Measurements from ENCODE around the gene OPA1. TPM values are rescaled to one million over a fixed set of nuclear protein-coding genes. Genes with fewer than 3 reads are reported as not detected.

Gene OPA1
- total RNA-seq (10 to 100 TPM; 77.1 to 91.0 (median 79.3) TPM), polyA plus RNA-seq (30.4 TPM)
- long read RNA-seq, donor 1, full-length matches to known transcripts: 73 of 85 reads
- long read RNA-seq, donor 1, partial matches to known transcripts: 8 of 85 reads
- long read RNA-seq, donor 1, other reads (novel, unspliced or antisense): 4 of 85 reads
- long read RNA-seq, donor 2, full-length matches to known transcripts: 39 of 42 reads
- long read RNA-seq, donor 2, partial matches to known transcripts: 3 of 42 reads
- long read RNA-seq, donor 2, other reads (novel, unspliced or antisense): 0 of 42 reads
- long read RNA-seq, donor 3, full-length matches to known transcripts: 176 of 227 reads
- long read RNA-seq, donor 3, partial matches to known transcripts: 29 of 227 reads
- long read RNA-seq, donor 3, other reads (novel, unspliced or antisense): 22 of 227 reads
- long read RNA-seq, donor 4, full-length matches to known transcripts: 31 of 41 reads
- long read RNA-seq, donor 4, partial matches to known transcripts: 5 of 41 reads
- long read RNA-seq, donor 4, other reads (novel, unspliced or antisense): 5 of 41 reads

GRCh38 chr3:193592841-193593667 is at the start of gene OPA1:
Gene OPA1, plus strand, starts transcription at chr3:193593208. Its CDS starts 170 bp downstream, at chr3:193593378.
- Histone ChIP-seq H3K9me3 (ENCODE audit: control insufficient read depth, low read length) (no peaks in the 10 kb centered on the region), H3K27ac (ENCODE audit: low read length) (peak within 1 kb of the TSS; percentile 90), H3K27me3 (ENCODE audit: control insufficient read depth, insufficient read depth) (no peaks in the 10 kb centered on the region), H3K4me1 (ENCODE audit: control insufficient read depth, insufficient read depth, low read length) (peaks cover 3% of the 10 kb centered on the region), H3K4me3 (ENCODE audit: low read length) (peak within 1 kb of the TSS; percentile 91)
- under 1% methylated on average over 55 of the region's 55 CpGs for WGBS
- peak; percentile 98 for ATAC-seq
- peak; percentile 99 for DNase-seq
- intact Hi-C loops (cut with DNase I): no loop called here

GRCh38 chr3:193544289-193544688 is 48.7 kb upstream of the OPA1 start:
- intact Hi-C loops (cut with DNase I): no loop called here
- no peak for ATAC-seq
- Histone ChIP-seq H3K9me3 (ENCODE audit: control insufficient read depth, low read length) (peaks cover 2% of the 10 kb centered on the region), H3K4me3 (ENCODE audit: low read length) (no peak overlapping the region), H3K4me1 (ENCODE audit: control insufficient read depth, insufficient read depth, low read length) (no peaks in the 10 kb centered on the region), H3K27ac (ENCODE audit: low read length) (no peak overlapping the region), H3K27me3 (ENCODE audit: control insufficient read depth, insufficient read depth) (no peaks in the 10 kb centered on the region)
- 60% methylated on average over 1 of the region's 1 CpG for WGBS
- DNase-seq: no peak

GRCh38 chr3:193545304-193545703 is 47.7 kb upstream of the OPA1 start:
- WGBS: 96% methylated on average over 1 of the region's 1 CpG
- no peaks in the 10 kb centered on the region for H3K27me3 ChIP-seq (ENCODE audit: control insufficient read depth, insufficient read depth)
- H3K27ac ChIP-seq (ENCODE audit: low read length): no peak overlapping the region
- H3K9me3 ChIP-seq (ENCODE audit: control insufficient read depth, low read length): peaks cover 2% of the 10 kb centered on the region
- intact Hi-C loops (cut with DNase I): no loop called here
- no peak for DNase-seq
- no peaks in the 10 kb centered on the region for H3K4me1 ChIP-seq (ENCODE audit: control insufficient read depth, insufficient read depth, low read length)
- no peak for ATAC-seq
- H3K4me3 ChIP-seq (ENCODE audit: low read length): no peak overlapping the region

- no peak for ATAC-seq
- H3K9me3 ChIP-seq (ENCODE audit: control insufficient read depth, low read length): peaks cover 2% of the 10 kb centered on the region
- no peaks in the 10 kb centered on the region for H3K4me1 ChIP-seq (ENCODE audit: control insufficient read depth, insufficient read depth, low read length)
- no peak overlapping the region for H3K27ac ChIP-seq (ENCODE audit: low read length)
- DNase-seq: no peak
- no peaks in the 10 kb centered on the region for H3K27me3 ChIP-seq (ENCODE audit: control insufficient read depth, insufficient read depth)
- no peak overlapping the region for H3K4me3 ChIP-seq (ENCODE audit: low read length)
- intact Hi-C loops (cut with DNase I): no loop called here
Measured at GRCh38 chr3:193546129-193546528, 46.9 kb upstream of the OPA1 start.

- DNase-seq (no peak), ATAC-seq (no peak)
- H3K4me3 ChIP-seq (ENCODE audit: low read length): no peak overlapping the region
- WGBS: 50% methylated on average over 4 of the region's 4 CpGs
- intact Hi-C loops (cut with DNase I): no loop called here
- peaks cover 2% of the 10 kb centered on the region for H3K9me3 ChIP-seq (ENCODE audit: control insufficient read depth, low read length)
- H3K27me3 ChIP-seq (ENCODE audit: control insufficient read depth, insufficient read depth): no peaks in the 10 kb centered on the region
- no peaks in the 10 kb centered on the region for H3K4me1 ChIP-seq (ENCODE audit: control insufficient read depth, insufficient read depth, low read length)
- H3K27ac ChIP-seq (ENCODE audit: low read length): no peak overlapping the region
Measured at GRCh38 chr3:193548406-193548805, 44.6 kb upstream of the OPA1 start.

GRCh38 chr3:193552923-193553322 is 40.1 kb upstream of the OPA1 start:
- no peak for DNase-seq
- no peak overlapping the region for H3K4me3 ChIP-seq (ENCODE audit: low read length)
- no peaks in the 10 kb centered on the region for H3K4me1 ChIP-seq (ENCODE audit: control insufficient read depth, insufficient read depth, low read length)
- no peak for ATAC-seq
- no peaks in the 10 kb centered on the region for H3K27me3 ChIP-seq (ENCODE audit: control insufficient read depth, insufficient read depth)
- WGBS: 70% methylated on average over 1 of the region's 1 CpG
- intact Hi-C loops (cut with DNase I): no loop called here
- H3K27ac ChIP-seq (ENCODE audit: low read length): no peak overlapping the region
- H3K9me3 ChIP-seq (ENCODE audit: control insufficient read depth, low read length): no peaks in the 10 kb centered on the region

GRCh38 chr3:193553586-193553985 is 39.4 kb upstream of the OPA1 start:
- ATAC-seq (no peak), DNase-seq (no peak)
- Histone ChIP-seq H3K4me3 (ENCODE audit: low read length) (no peak overlapping the region), H3K4me1 (ENCODE audit: control insufficient read depth, insufficient read depth, low read length) (no peaks in the 10 kb centered on the region), H3K9me3 (ENCODE audit: control insufficient read depth, low read length) (no peaks in the 10 kb centered on the region), H3K27ac (ENCODE audit: low read length) (no peak overlapping the region), H3K27me3 (ENCODE audit: control insufficient read depth, insufficient read depth) (no peaks in the 10 kb centered on the region)
- 83% methylated on average over 1 of the region's 1 CpG for WGBS
- intact Hi-C loops (cut with DNase I): no loop called here

- 59% methylated on average over 9 of the region's 9 CpGs for WGBS
- H3K9me3 ChIP-seq (ENCODE audit: control insufficient read depth, low read length): no peaks in the 10 kb centered on the region
- ATAC-seq: no peak
Measured at GRCh38 chr3:193554811-193555210, 38.2 kb upstream of the OPA1 start, which contains the start of gene ATP13A4. Gene ATP13A4, minus strand, starts transcription at chr3:193554895. Its CDS starts 96 bp downstream, at chr3:193554799.

GRCh38 chr3:193556841-193557240 is 36.2 kb upstream of the OPA1 start:
- no peak overlapping the region for H3K27ac ChIP-seq (ENCODE audit: low read length)
- 28% methylated on average over 2 of the region's 2 CpGs for WGBS
- intact Hi-C loops (cut with DNase I): no loop called here
- no peaks in the 10 kb centered on the region for H3K9me3 ChIP-seq (ENCODE audit: control insufficient read depth, low read length)
- DNase-seq (no peak), ATAC-seq (no peak)
- no peaks in the 10 kb centered on the region for H3K27me3 ChIP-seq (ENCODE audit: control insufficient read depth, insufficient read depth)
- no peaks in the 10 kb centered on the region for H3K4me1 ChIP-seq (ENCODE audit: control insufficient read depth, insufficient read depth, low read length)
- H3K4me3 ChIP-seq (ENCODE audit: low read length): no peak overlapping the region

More at GRCh38 chr3:193554811-193555210, 38.2 kb upstream of the OPA1 start, which contains the start of gene ATP13A4:
- DNase-seq: no peak
- Histone ChIP-seq H3K4me1 (ENCODE audit: control insufficient read depth, insufficient read depth, low read length) (no peaks in the 10 kb centered on the region), H3K4me3 (ENCODE audit: low read length) (no peak within 1 kb of the TSS), H3K27ac (ENCODE audit: low read length) (no peak within 1 kb of the TSS), H3K27me3 (ENCODE audit: control insufficient read depth, insufficient read depth) (no peaks in the 10 kb centered on the region)
- intact Hi-C loops (cut with DNase I): no loop called here

GRCh38 chr3:193559100-193559499 is 33.9 kb upstream of the OPA1 start:
- H3K27me3 ChIP-seq (ENCODE audit: control insufficient read depth, insufficient read depth): no peaks in the 10 kb centered on the region
- intact Hi-C loops (cut with DNase I): no loop called here
- no peak overlapping the region for H3K4me3 ChIP-seq (ENCODE audit: low read length)

GRCh38 chr3:193560091-193560490 is 32.9 kb upstream of the OPA1 start:
- intact Hi-C loops (cut with DNase I): loop anchor here in 2 of 4 donors (5.0 to 10.0 kb wide), 2 partner anchors 98 to 995 kb away; no protein-coding TSS in a partner anchor
- Histone ChIP-seq H3K9me3 (ENCODE audit: control insufficient read depth, low read length) (no peaks in the 10 kb centered on the region), H3K27ac (ENCODE audit: low read length) (no peak overlapping the region), H3K27me3 (ENCODE audit: control insufficient read depth, insufficient read depth) (no peaks in the 10 kb centered on the region), H3K4me3 (ENCODE audit: low read length) (no peak overlapping the region), H3K4me1 (ENCODE audit: control insufficient read depth, insufficient read depth, low read length) (no peaks in the 10 kb centered on the region)
- no peak for DNase-seq
- no peak for ATAC-seq
- 95% methylated on average over 4 of the region's 4 CpGs for WGBS

More at GRCh38 chr3:193559100-193559499, 33.9 kb upstream of the OPA1 start:
- no peak for ATAC-seq
- Histone ChIP-seq H3K9me3 (ENCODE audit: control insufficient read depth, low read length) (no peaks in the 10 kb centered on the region), H3K27ac (ENCODE audit: low read length) (no peak overlapping the region), H3K4me1 (ENCODE audit: control insufficient read depth, insufficient read depth, low read length) (no peaks in the 10 kb centered on the region)
- no peak for DNase-seq
